Measurements from ENCODE around the gene GPNMB. TPM values are rescaled to one million over a fixed set of nuclear protein-coding genes. Genes with fewer than 3 reads are reported as not detected.

GPNMB gene
- total and polyA plus RNA-seq, 2 of the 13 experiments (the other 11 are each of a cell fraction or from before 2014, with no cell fraction given), result 1.1 to 1.6 TPM

GRCh38 chr7:23298885-23299769 lies 52.6 kb downstream of the GPNMB start, which contains the start of gene MALSU1 (continued):
- TF ChIP-seq ZBTB14 (CRISPR knock-in tag; IDR thresholded peaks at IDR 0.05) (no peak), SMARCE1 (IDR thresholded peaks at IDR 0.05; ENCODE audit: borderline replicate concordance) (no peak), ZNF431 (CRISPR knock-in tag; IDR thresholded peaks at IDR 0.05; ENCODE audit: borderline replicate concordance, low read depth) (peak; percentile 71; the same call in 1 of the 2 replicates), ZNF616 (CRISPR knock-in tag; IDR thresholded peaks at IDR 0.05; ENCODE audit: low read depth) (no peak), RBM39 (IDR thresholded peaks at IDR 0.05; ENCODE audit: low read depth, low read length, poor library complexity, severe bottlenecking) (peak; percentile 78), TAF1 (CRISPR knock-in tag; IDR thresholded peaks at IDR 0.05) (peak; percentile 89), NFIC (IDR thresholded peaks at IDR 0.05; ENCODE audit: low read length) (peak; percentile 51; the same call in 1 of the 2 replicates), TCF7 (IDR thresholded peaks at IDR 0.05; ENCODE audit: low read depth) (no peak), HIVEP1 (CRISPR knock-in tag; IDR thresholded peaks at IDR 0.05) (no peak; the same call in 1 of the 2 replicates), SNAPC2 (CRISPR knock-in tag; IDR thresholded peaks at IDR 0.05) (0 out of 2 replicates have a peak, but pooled peaks have one; percentile 52), ELF4 (CRISPR knock-in tag; IDR thresholded peaks at IDR 0.05; ENCODE audit: borderline replicate concordance) (peak; percentile 71; the same call in 1 of the 2 replicates), ZNF329 (CRISPR knock-in tag; IDR thresholded peaks at IDR 0.05; ENCODE audit: low read depth) (0 out of 2 replicates have a peak, but pooled peaks have one; percentile 64), ZNF709 (CRISPR knock-in tag; IDR thresholded peaks at IDR 0.05) (0 out of 2 replicates have a peak, but pooled peaks have one; percentile 7), ZNF160 (CRISPR knock-in tag; IDR thresholded peaks at IDR 0.05) (peak; percentile 92; the same call in 1 of the 2 replicates), ZNF564 (CRISPR knock-in tag; IDR thresholded peaks at IDR 0.05) (0 out of 2 replicates have a peak, but pooled peaks have one; percentile 74), SUZ12 (IDR thresholded peaks at IDR 0.05; ENCODE audit: low read depth, low read length) (no peak), ZNF232 (CRISPR knock-in tag; IDR thresholded peaks at IDR 0.05; ENCODE audit: borderline replicate concordance) (peak; percentile 23; the same call in 1 of the 2 replicates)
- TF ChIP-seq, protein P1, sequence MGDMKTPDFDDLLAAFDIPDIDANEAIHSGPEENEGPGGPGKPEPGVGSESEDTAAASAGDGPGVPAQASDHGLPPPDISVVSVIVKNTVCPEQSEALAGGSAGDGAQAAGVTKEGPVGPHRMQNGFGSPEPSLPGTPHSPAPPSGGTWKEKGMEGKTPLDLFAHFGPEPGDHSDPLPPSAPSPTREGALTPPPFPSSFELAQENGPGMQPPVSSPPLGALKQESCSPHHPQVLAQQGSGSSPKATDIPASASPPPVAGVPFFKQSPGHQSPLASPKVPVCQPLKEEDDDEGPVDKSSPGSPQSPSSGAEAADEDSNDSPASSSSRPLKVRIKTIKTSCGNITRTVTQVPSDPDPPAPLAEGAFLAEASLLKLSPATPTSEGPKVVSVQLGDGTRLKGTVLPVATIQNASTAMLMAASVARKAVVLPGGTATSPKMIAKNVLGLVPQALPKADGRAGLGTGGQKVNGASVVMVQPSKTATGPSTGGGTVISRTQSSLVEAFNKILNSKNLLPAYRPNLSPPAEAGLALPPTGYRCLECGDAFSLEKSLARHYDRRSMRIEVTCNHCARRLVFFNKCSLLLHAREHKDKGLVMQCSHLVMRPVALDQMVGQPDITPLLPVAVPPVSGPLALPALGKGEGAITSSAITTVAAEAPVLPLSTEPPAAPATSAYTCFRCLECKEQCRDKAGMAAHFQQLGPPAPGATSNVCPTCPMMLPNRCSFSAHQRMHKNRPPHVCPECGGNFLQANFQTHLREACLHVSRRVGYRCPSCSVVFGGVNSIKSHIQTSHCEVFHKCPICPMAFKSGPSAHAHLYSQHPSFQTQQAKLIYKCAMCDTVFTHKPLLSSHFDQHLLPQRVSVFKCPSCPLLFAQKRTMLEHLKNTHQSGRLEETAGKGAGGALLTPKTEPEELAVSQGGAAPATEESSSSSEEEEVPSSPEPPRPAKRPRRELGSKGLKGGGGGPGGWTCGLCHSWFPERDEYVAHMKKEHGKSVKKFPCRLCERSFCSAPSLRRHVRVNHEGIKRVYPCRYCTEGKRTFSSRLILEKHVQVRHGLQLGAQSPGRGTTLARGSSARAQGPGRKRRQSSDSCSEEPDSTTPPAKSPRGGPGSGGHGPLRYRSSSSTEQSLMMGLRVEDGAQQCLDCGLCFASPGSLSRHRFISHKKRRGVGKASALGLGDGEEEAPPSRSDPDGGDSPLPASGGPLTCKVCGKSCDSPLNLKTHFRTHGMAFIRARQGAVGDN (CRISPR knock-in tag; IDR thresholded peaks at IDR 0.05), result peak; percentile 97
- TF ChIP-seq, protein P2, sequence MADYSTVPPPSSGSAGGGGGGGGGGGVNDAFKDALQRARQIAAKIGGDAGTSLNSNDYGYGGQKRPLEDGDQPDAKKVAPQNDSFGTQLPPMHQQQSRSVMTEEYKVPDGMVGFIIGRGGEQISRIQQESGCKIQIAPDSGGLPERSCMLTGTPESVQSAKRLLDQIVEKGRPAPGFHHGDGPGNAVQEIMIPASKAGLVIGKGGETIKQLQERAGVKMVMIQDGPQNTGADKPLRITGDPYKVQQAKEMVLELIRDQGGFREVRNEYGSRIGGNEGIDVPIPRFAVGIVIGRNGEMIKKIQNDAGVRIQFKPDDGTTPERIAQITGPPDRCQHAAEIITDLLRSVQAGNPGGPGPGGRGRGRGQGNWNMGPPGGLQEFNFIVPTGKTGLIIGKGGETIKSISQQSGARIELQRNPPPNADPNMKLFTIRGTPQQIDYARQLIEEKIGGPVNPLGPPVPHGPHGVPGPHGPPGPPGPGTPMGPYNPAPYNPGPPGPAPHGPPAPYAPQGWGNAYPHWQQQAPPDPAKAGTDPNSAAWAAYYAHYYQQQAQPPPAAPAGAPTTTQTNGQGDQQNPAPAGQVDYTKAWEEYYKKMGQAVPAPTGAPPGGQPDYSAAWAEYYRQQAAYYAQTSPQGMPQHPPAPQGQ (CRISPR knock-in tag; IDR thresholded peaks at IDR 0.05; ENCODE audit: borderline replicate concordance), result no peak
- TF ChIP-seq, protein P3, sequence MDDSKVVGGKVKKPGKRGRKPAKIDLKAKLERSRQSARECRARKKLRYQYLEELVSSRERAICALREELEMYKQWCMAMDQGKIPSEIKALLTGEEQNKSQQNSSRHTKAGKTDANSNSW (CRISPR knock-in tag; IDR thresholded peaks at IDR 0.05; ENCODE audit: borderline replicate concordance), result no peak

Measured in HepG2 (cell line).